Ascending aorta (tissue), 2 donors: Measurements from ENCODE around the gene LRIG1. TPM values are rescaled to one million over a fixed set of nuclear protein-coding genes. Genes with fewer than 3 reads are reported as not detected.

Experiments used
- DNase-seq, 2 donors: peaks; one replicate each; pipeline ENCODE4 v3.0.0-alpha.2; 2019; ENCODE audit warnings: low spot score in 2 of 2
- H3K27ac ChIP-seq, 2 donors: fragments of 200-600 bp; sonication (generic); one replicate each; pipeline ENCODE4 v1.5.1; 2016 to 2017; ENCODE audit warnings: mild to moderate bottlenecking in 1 of 2
- H3K27me3 ChIP-seq: fragments of 200-600 bp; sonication (generic); one replicate; pipeline ENCODE4 v1.5.1; 2017
- H3K36me3 ChIP-seq, 2 donors: fragments of 200-600 bp; sonication (generic); one replicate each; pipeline ENCODE4 v1.5.1; 2016
- H3K4me1 ChIP-seq, 2 donors: fragments of 200-600 bp; sonication (generic); one replicate each; pipeline ENCODE4 v1.5.1; 2016 to 2017; ENCODE audit warnings: mild to moderate bottlenecking in 1 of 2
- H3K4me3 ChIP-seq, 2 donors: fragments of 200-600 bp; sonication (generic); one replicate each; pipeline ENCODE4 v1.5.1; 2016 to 2017; ENCODE audit warnings: mild to moderate bottlenecking in 1 of 2
- H3K9me3 ChIP-seq, 2 donors: fragments of 200-600 bp; sonication (generic); one replicate each; pipeline ENCODE4 v1.5.1; 2016
- CTCF ChIP-seq, 3 experiments: fragments of 200-600 bp in 2 of 3; fragments of 450-650 bp in 1 of 3; sonication (generic) in 2 of 3; IDR thresholded peaks; one replicate each; pipeline ENCODE4 v1.5.1; 2016 to 2019; ENCODE audit warnings: antibody characterized with exemption in 3 of 3, mild to moderate bottlenecking in 1 of 3, moderate library complexity in 1 of 3
- intact Hi-C: fragments of 100-400 bp; cut with DNase I; formaldehyde crosslinking; loops from one replicate; pipeline ENCODE4 v1.15.1; 2023
- total RNA-seq: library from RNA; depleted of rRNA; stranded (reverse); fragments of >200 nt; gene quantifications from one replicate; pipeline ENCODE4 v1.1.0, GENCODE V29; 2016

Gene LRIG1
- total RNA-seq, 1 donor from 2014 or later = 62.3 TPM

- Histone ChIP-seq H3K27ac (peak overlapping the region; percentile 0 to 31), H3K27me3 (no peaks in the 10 kb centered on the region), H3K36me3 (no peaks in the 10 kb centered on the region), H3K4me3 (no peak overlapping the region), H3K9me3 (no peaks in the 10 kb centered on the region), H3K4me1 (peaks cover 6 to 38% of the 10 kb centered on the region in 2 donors)
- intact Hi-C loops = loop anchor here (2.0 kb wide), 2 partner anchors 15 kb away; no protein-coding TSS in a partner anchor
- no peak for DNase-seq
- no peak for TF ChIP-seq CTCF (IDR thresholded peaks at IDR 0.05)
Observed at GRCh38 chr3:66467996-66468735, 32.7 kb downstream of the LRIG1 start.

GRCh38 chr3:66466606-66467270 is 34.1 kb downstream of the LRIG1 start:
- no peak overlapping the region for H3K4me3 ChIP-seq
- no peak for DNase-seq
- H3K4me1 ChIP-seq = peaks cover 3 to 30% of the 10 kb centered on the region in 2 donors
- no peak overlapping the region for H3K27ac ChIP-seq
- TF ChIP-seq CTCF (IDR thresholded peaks at IDR 0.05) = no peak
- no peaks in the 10 kb centered on the region for H3K36me3 ChIP-seq
- intact Hi-C loops = loop anchor here (2.0 kb wide), 1 partner anchor 14 kb away; no protein-coding TSS in a partner anchor
- no peaks in the 10 kb centered on the region for H3K27me3 ChIP-seq
- no peaks in the 10 kb centered on the region for H3K9me3 ChIP-seq

GRCh38 chr3:66465587-66465986 is 35.2 kb downstream of the LRIG1 start:
- Histone ChIP-seq H3K27me3 (no peaks in the 10 kb centered on the region), H3K27ac (no peak overlapping the region), H3K9me3 (no peaks in the 10 kb centered on the region), H3K4me3 (no peak overlapping the region), H3K4me1 (peaks cover 3 to 30% of the 10 kb centered on the region in 2 donors), H3K36me3 (peaks cover 0 to 4% of the 10 kb centered on the region in 2 donors)
- TF ChIP-seq CTCF (IDR thresholded peaks at IDR 0.05) = no peak
- no peak for DNase-seq
- intact Hi-C loops = no loop called here

GRCh38 chr3:66465034-66465433 is 35.8 kb downstream of the LRIG1 start:
- TF ChIP-seq CTCF (IDR thresholded peaks at IDR 0.05) = no peak
- H3K27ac ChIP-seq = no peak overlapping the region
- intact Hi-C loops = no loop called here
- DNase-seq = no peak
- H3K4me3 ChIP-seq = no peak overlapping the region
- H3K9me3 ChIP-seq = no peaks in the 10 kb centered on the region
- peaks cover 3 to 4% of the 10 kb centered on the region in 2 donors for H3K36me3 ChIP-seq
- peaks cover 3 to 30% of the 10 kb centered on the region in 2 donors for H3K4me1 ChIP-seq
- H3K27me3 ChIP-seq = no peaks in the 10 kb centered on the region

- intact Hi-C loops = no loop called here
- H3K4me3 ChIP-seq = no peak overlapping the region
- no peak overlapping the region for H3K27ac ChIP-seq
- no peak for DNase-seq
- no peak for TF ChIP-seq CTCF (IDR thresholded peaks at IDR 0.05)
- peaks cover 4 to 5% of the 10 kb centered on the region in 2 donors for H3K36me3 ChIP-seq
- H3K27me3 ChIP-seq = no peaks in the 10 kb centered on the region
- no peaks in the 10 kb centered on the region for H3K9me3 ChIP-seq
- H3K4me1 ChIP-seq = peaks cover 3 to 29% of the 10 kb centered on the region in 2 donors
Observed at GRCh38 chr3:66464512-66464894, 36.3 kb downstream of the LRIG1 start.
